HG02885 (cell line): ENCODE measurements around the gene TMX3.

Experiments
- ATAC-seq: cut with Tn5 transposase; IDR thresholded peaks from one replicate; pipeline ENCODE4 v1.9.1; 2021; ENCODE audit warnings: mild to moderate bottlenecking; ENCODE audit not compliant: unreplicated experiment, poor library complexity

The TMX3 gene

DNA sequence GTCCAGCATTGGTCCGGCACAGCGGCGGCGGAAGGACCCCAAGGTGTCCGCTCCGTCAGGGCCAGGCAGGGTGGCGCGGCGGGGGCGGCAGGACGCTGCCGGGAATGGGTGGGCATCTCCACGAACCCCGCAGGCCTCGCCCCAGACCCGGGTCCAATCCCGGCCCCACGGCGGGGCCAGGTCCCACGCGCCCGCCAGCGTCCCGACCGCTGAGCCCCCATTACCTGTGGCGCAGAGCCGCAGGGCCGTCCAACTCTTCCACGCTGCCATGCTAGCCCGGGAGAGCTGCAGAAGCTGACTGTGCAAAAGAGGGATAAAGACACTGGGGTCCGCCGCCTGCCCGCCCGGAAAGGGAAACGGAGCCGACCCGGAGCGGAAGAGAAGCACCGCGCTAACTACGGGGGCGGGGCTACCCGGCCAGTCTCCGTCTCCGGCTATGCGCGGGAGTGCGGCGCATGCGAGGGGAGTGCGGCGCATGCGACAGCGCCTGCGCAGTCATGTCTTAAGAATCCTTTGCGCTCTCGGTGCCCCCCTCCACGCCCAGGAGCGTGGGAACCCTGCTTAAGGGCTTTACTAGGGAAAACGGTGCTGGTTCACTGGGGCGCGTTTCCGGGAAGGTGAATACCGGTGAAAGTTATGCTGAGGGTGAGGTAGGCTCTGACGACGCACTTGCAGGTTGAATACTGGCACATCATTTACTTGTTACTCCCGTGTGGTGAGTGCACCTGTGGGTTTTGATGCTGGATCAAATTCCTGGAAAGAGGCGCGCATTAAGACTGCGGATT, at the start of gene TMX3:
Gene TMX3, minus strand, starts transcription at position 397 of the 785 bp plus-strand sequence. Its CDS starts 127 bp downstream, at position 270.
- peak; percentile 97 for ATAC-seq

DNA sequence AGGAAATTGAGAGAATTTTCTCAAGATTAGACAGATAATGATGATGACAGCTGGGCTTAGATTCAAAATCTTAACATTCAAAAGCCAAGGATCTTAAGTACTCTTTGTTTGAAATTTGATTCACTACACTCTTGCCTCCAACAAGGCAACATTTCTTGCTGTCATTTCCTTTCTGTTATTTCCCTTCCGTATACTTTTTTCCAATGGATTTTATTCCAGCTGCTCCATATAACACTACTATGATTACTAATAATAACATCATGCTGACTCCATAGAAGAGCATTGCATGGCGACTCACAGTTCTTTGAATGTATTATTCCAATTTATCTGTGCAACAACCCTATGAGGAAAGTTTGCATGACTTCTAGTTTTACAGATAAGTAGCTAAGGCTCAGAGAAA, 49.1 kb upstream of the TMX3 start:
- no peak for ATAC-seq

DNA sequence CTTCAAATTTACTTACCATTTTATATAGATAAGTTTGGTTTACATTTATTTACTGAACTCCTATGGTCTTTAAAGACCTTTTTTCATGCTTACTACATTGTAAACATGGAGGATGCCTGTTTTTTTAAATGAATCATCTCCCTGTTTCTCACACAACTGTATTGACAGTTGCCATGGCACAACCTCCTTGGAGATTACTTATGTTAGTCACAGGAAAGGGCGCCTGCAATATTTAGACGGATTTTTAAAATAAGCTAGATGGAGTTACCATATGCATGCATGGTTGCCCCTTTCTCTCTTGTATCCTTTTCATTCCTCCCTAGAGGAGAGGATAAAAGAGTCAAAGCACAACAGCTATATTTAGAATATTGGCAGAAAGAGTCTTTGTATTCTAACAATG, 48.2 kb upstream of the TMX3 start:
- no peak for ATAC-seq

GRCh38 chr18:68759308-68759707, 44.4 kb upstream of the TMX3 start:
- ATAC-seq, result no peak

DNA sequence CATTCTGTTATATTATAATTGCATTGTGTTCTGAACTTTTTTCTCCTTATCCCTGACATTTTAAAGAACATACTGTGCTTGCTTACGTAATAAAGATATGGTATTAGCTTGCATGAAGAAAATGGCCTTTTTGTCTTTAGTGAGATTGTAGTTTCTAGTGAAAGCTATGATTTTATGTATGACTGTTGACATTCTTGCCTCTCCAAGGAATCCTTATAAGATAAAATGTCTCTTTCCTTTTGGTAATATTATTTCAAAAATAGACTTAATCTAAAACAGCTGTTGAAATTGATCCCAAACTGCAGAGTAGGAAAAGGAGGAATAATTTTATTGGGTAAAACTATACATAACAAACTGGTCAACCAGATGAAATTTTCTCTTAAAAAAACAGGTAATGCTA, 42.2 kb upstream of the TMX3 start:
- ATAC-seq, result no peak

GRCh38 chr18:68742206-68742605, 27.3 kb upstream of the TMX3 start:
- no peak for ATAC-seq

- no peak for ATAC-seq
Observed at GRCh38 chr18:68740966-68741365, 26.1 kb upstream of the TMX3 start.

DNA sequence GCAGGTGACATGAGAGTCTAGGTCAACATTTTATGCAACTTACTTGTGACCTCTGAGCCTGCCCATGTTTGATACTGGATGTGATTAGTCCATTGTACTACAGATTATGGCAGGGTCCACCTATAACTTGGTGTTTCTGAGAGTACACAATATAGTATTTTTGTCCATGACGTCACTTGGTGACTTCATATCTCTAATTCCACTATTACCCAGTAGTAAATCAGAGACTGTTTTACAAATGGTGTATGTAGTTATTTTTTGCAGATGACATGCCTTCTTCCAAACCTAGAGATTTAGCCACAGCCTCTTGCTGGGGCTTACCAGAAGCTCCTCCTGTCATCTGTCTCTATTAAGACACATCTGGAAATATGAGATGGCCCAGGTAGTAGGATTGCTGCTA, 24.6 kb upstream of the TMX3 start:
- no peak for ATAC-seq

- ATAC-seq, result no peak
Observed at GRCh38 chr18:68738564-68738963, 23.7 kb upstream of the TMX3 start.

DNA sequence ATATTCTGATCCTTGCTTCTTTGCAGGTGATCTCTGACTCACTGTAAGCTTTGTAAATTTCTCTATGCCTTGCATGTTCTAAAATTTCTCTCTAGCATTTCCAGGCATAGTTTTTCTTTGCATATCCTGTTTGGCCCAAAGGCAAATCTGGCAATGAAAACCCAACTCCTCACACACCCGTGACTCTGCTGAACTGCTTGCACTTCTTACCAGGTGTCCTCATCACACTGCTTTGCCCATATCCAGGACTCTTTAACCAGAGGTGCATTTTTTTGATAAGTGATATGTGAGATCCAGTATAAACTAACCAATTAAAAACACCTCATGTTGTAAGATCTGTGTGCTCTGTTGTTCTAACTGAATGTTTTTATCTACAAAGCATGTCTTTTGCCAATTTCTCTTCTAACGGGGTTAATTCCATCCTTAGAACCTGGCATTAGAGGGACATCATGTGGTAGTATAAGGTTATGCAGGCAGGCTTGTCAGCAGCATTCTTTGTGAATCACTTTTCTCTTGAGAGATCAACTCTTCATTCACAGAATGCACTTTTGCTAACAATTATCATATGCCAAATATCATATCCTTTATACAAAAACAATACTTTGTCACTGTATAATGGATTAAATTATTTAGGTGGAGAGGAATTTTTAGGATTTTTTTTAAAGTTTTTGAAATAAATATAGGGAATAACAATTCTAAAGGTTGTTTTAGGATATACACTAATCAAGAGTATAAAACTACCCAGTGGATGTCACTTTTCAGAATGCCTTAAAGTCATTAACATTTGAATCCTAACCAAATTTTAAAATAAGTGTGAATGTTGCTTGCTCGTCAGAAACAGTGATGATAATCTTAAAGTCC, 20.8 kb upstream of the TMX3 start:
- ATAC-seq, result peak; percentile 91

GRCh38 chr18:68734308-68734707, 19.4 kb upstream of the TMX3 start:
- no peak for ATAC-seq

DNA sequence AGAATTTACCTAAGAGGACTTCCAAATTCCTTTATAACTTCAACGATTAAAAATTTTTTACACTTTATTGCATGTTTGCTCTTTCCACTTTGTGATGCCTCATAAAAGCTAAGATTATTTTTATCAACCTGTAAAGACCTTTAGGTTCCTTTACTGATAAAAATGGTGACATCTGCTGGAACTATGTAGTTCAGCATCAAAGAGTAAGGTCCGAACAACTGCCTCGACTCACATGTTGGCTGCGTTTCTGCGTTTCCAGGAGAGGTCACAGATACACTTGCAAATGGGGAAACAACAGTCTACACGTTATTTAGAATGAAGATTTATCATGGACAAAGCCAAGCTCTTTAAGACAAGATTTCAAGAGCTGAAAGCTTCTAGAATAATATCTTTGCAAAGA, 18.8 kb upstream of the TMX3 start:
- no peak for ATAC-seq

- ATAC-seq, result no peak
Observed at GRCh38 chr18:68728081-68728700, 13.3 kb upstream of the TMX3 start.

DNA sequence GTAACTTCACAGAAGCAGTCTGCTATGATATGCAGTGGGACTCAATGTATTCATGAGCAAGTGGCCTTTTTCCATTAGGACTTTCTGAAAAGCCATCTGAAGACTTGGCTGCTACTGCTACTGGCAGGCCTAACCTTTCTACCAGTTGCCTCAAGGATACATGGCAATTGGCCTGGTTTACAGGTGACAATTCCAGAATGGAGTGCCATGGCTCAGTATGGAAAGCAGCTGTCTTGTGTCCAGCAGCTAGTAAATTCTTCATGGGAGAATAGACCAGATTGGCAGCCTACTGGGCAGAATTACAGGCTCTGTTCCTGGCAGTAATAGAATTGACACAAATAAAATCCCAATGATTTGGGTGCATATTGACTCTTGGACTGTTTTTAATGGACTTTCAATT, 12.6 kb upstream of the TMX3 start:
- no peak for ATAC-seq

DNA sequence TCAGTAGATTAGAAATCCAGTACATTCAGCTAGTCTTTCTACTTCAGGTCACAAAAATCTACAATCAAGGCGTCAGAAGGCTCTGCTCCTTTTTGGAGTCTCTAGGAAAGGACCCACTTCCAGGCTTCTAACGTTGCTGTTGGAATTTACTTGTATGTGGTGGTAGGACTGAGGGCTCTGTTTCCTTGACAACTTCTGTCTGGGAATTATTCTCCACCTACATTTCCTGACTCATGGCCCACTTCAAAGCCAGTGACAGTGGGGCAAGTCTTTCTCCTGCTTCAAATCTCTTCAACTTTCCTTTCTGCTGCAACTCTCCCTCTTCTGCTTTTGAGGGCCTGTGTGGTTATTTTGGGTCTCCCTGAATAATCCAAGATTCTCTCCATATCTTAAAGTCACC, 10.4 kb upstream of the TMX3 start:
- ATAC-seq, result no peak

- no peak for ATAC-seq
Observed at GRCh38 chr18:68724021-68724420, 9.1 kb upstream of the TMX3 start.

DNA sequence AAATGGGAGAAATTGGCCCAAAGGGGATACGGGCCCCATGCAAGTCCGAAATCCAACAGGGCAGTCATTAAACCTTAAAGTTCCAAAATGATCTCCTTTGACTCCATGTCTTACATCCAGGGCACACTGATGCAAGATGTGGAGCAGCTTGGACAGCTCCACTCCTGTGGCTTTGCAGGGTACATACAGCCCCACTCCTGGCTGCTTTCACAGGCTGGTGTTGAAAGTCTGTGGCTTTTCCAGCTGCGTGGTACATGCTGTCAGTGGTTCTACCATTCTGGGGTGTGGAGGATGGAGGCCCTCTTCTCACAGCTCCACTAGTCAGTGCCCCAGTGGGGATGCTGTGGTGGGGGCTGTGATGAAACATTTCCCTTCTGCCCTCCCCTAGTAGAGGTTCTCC, 8.6 kb upstream of the TMX3 start:
- no peak for ATAC-seq

GRCh38 chr18:68722821-68723220, 7.9 kb upstream of the TMX3 start:
- no peak for ATAC-seq

- ATAC-seq, result peak; percentile 86
Observed at GRCh38 chr18:68721681-68722583, 7.0 kb upstream of the TMX3 start.

GRCh38 chr18:68714366-68714711, 569 bp downstream of the TMX3 start:
- ATAC-seq, result peak; percentile 13
